HUES6 (cell line): Measurements from ENCODE around the gene CCDC33.

Experiments
- H3K27ac ChIP-seq: 2 replicates; pipeline ENCODE4 v1.7.0; 2013; ENCODE audit warnings: low read depth, mild to moderate bottlenecking, low read length, inconsistent platforms
- H3K27me3 ChIP-seq: 2 replicates; pipeline ENCODE4 v1.6.1; 2013; ENCODE audit warnings: low read length; ENCODE audit not compliant: control insufficient read depth, insufficient read depth
- H3K36me3 ChIP-seq: 2 replicates; pipeline ENCODE4 v1.6.1; 2013; ENCODE audit warnings: low read length; ENCODE audit not compliant: control insufficient read depth, insufficient read depth
- H3K4me1 ChIP-seq: 2 replicates; pipeline ENCODE4 v1.6.1; 2013; ENCODE audit warnings: low read length; ENCODE audit not compliant: control insufficient read depth, insufficient read depth
- H3K4me3 ChIP-seq: 2 replicates; pipeline ENCODE4 v1.5.1; 2013; ENCODE audit warnings: low read depth, low read length
- H3K9ac ChIP-seq: one replicate; pipeline ENCODE4 v1.6.1; 2013; ENCODE audit warnings: mild to moderate bottlenecking, low read length
- H3K9me3 ChIP-seq: 2 replicates; pipeline ENCODE4 v1.6.1; 2013; ENCODE audit warnings: low read depth, low read length; ENCODE audit not compliant: control insufficient read depth, insufficient read depth

Gene CCDC33

DNA sequence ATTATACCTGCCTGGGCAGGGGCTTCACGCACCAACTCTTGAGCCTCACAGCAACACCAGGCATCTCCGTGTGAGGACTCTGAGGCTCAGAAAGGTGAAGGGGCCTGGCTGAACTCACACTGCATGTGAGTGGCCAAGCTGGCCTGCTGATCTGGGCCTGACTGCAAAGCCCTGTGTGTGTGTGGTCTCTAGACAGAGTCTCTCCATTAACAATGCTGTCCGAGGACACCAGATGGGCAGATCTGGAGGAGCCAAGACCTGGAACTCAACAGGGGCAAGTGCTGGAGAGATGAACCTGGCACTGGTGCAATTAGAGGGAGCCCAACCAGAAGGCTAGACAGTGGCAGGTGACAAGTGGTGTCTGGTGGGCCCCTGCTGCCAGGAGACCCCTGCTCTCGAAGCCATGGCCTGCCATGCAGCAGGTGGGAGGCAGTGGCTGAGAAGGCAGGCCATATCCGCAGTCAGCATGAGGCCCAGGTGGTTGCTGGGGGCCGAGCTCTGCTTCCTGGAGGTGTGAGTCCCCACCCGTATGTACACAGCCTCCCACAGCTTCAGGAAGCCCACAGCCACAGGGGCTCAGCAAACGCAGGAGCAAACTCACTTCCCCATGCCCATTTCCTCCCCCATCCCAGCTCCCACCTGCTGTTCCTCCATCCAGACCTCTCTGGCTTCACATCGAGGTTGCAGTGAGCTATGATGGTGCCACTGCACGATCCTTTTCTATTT, 92.4 kb downstream of the CCDC33 start:
- H3K9me3 ChIP-seq = no peaks in the 10 kb centered on the region
- H3K36me3 ChIP-seq = no peaks in the 10 kb centered on the region
- H3K27me3 ChIP-seq = no peaks in the 10 kb centered on the region
- H3K27ac ChIP-seq = no peak overlapping the region
- no peak overlapping the region for H3K4me3 ChIP-seq
- no peak overlapping the region for H3K9ac ChIP-seq
- H3K4me1 ChIP-seq = peaks cover 17% of the 10 kb centered on the region

GRCh38 chr15:74330861-74331408, 94.8 kb downstream of the CCDC33 start:
- H3K4me1 ChIP-seq = peaks cover 17% of the 10 kb centered on the region
- no peaks in the 10 kb centered on the region for H3K27me3 ChIP-seq
- no peak overlapping the region for H3K4me3 ChIP-seq
- no peaks in the 10 kb centered on the region for H3K36me3 ChIP-seq
- H3K27ac ChIP-seq = no peak overlapping the region
- no peaks in the 10 kb centered on the region; the same call in 1 of the 2 replicates for H3K9me3 ChIP-seq
- no peak overlapping the region for H3K9ac ChIP-seq

DNA sequence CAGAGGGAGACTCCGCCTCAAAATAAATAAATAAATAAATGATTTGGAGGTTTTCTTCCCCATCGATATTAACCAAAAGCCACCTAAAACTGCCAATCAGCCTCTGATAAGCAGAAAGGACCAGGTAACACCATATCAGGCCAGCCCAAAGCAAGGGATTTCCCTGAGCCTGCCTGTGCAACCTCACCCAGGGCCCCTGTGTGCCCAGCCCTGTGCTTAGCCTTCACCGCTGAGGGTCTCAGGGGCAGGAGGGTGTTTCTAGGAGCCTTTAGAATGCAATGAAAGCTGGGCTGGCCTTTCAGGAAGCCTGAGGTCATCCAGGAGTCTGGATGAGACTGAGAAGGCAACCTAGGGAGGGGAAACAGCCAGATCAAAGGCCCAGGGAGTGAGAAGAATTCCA, 95.9 kb downstream of the CCDC33 start:
- no peaks in the 10 kb centered on the region for H3K27me3 ChIP-seq
- no peaks in the 10 kb centered on the region; the same call in 1 of the 2 replicates for H3K9me3 ChIP-seq
- no peak overlapping the region for H3K4me3 ChIP-seq

GRCh38 chr15:74332611-74333010, 96.5 kb downstream of the CCDC33 start:
- no peaks in the 10 kb centered on the region for H3K36me3 ChIP-seq
- no peaks in the 10 kb centered on the region; the same call in 1 of the 2 replicates for H3K9me3 ChIP-seq
- no peaks in the 10 kb centered on the region for H3K27me3 ChIP-seq
- H3K27ac ChIP-seq = no peak overlapping the region
- no peak overlapping the region for H3K9ac ChIP-seq
- no peak overlapping the region for H3K4me3 ChIP-seq
- peaks cover 8% of the 10 kb centered on the region; the same call in 1 of the 2 replicates for H3K4me1 ChIP-seq

More for the DNA sequence above, 95.9 kb downstream of the CCDC33 start:
- peaks cover 9% of the 10 kb centered on the region for H3K4me1 ChIP-seq
- no peak overlapping the region for H3K27ac ChIP-seq
- H3K36me3 ChIP-seq = no peaks in the 10 kb centered on the region
- H3K9ac ChIP-seq = no peak overlapping the region

DNA sequence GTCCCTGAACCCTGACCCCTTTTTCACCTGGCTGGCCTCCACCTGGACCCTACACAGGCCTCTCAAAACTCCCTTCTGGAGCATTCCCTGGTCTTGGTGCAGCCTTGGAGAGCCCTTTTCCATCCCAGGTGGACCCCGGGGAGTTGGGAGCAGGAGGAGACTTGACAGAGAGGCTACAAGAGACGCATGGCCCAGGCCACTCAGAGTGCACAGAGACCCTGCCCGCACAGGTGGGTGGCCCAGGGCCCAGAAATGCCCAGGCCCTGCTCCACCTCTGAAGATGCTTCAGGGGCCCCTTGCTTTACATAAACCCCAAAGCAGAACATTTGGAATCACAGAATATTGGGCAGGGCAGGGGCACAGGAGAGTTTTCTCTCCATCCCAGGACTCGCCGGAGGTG, 97.0 kb downstream of the CCDC33 start:
- Histone ChIP-seq H3K4me3 (no peak overlapping the region), H3K9me3 (no peaks in the 10 kb centered on the region; the same call in 1 of the 2 replicates), H3K4me1 (peaks cover 7% of the 10 kb centered on the region; the same call in 1 of the 2 replicates), H3K9ac (no peak overlapping the region), H3K27me3 (no peaks in the 10 kb centered on the region), H3K27ac (no peak overlapping the region), H3K36me3 (no peaks in the 10 kb centered on the region)

- Histone ChIP-seq H3K36me3 (no peaks in the 10 kb centered on the region), H3K27me3 (no peaks in the 10 kb centered on the region)
Observed at GRCh38 chr15:74333662-74334061, 97.5 kb downstream of the CCDC33 start.

GRCh38 chr15:74334127-74334526, 98.0 kb downstream of the CCDC33 start:
- H3K4me3 ChIP-seq = no peak overlapping the region
- H3K9ac ChIP-seq = no peak overlapping the region
- H3K27me3 ChIP-seq = no peaks in the 10 kb centered on the region
- no peaks in the 10 kb centered on the region for H3K36me3 ChIP-seq
- H3K27ac ChIP-seq = no peak overlapping the region
- no peaks in the 10 kb centered on the region; the same call in 1 of the 2 replicates for H3K4me1 ChIP-seq
- H3K9me3 ChIP-seq = no peaks in the 10 kb centered on the region; the same call in 1 of the 2 replicates

More at GRCh38 chr15:74333662-74334061, 97.5 kb downstream of the CCDC33 start:
- H3K27ac ChIP-seq = no peak overlapping the region
- H3K4me1 ChIP-seq = peaks cover 2% of the 10 kb centered on the region; the same call in 1 of the 2 replicates
- no peak overlapping the region for H3K4me3 ChIP-seq
- no peaks in the 10 kb centered on the region; the same call in 1 of the 2 replicates for H3K9me3 ChIP-seq
- H3K9ac ChIP-seq = no peak overlapping the region

DNA sequence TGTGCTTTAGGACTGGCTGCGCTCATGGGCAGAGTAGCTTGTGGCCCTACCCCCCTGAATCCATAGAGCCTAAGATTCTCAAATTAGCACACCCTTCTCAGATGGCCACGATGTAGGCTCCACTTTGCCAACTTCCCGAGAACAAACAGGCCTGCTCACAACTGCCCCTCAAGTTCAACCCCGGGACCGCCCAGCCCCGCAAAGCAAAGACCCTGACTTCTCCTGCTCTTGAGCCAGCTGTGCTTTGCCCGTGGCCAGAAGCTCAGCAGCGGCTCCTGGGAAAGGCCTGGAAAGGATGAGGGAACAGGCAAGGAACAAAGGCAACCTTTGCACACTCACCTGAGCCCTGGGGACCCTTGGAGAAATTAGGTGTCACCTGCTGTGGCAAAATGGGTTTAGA, 99.3 kb downstream of the CCDC33 start:
- Histone ChIP-seq H3K4me3 (no peak overlapping the region), H3K27me3 (no peaks in the 10 kb centered on the region), H3K4me1 (no peaks in the 10 kb centered on the region; the same call in 1 of the 2 replicates)

DNA sequence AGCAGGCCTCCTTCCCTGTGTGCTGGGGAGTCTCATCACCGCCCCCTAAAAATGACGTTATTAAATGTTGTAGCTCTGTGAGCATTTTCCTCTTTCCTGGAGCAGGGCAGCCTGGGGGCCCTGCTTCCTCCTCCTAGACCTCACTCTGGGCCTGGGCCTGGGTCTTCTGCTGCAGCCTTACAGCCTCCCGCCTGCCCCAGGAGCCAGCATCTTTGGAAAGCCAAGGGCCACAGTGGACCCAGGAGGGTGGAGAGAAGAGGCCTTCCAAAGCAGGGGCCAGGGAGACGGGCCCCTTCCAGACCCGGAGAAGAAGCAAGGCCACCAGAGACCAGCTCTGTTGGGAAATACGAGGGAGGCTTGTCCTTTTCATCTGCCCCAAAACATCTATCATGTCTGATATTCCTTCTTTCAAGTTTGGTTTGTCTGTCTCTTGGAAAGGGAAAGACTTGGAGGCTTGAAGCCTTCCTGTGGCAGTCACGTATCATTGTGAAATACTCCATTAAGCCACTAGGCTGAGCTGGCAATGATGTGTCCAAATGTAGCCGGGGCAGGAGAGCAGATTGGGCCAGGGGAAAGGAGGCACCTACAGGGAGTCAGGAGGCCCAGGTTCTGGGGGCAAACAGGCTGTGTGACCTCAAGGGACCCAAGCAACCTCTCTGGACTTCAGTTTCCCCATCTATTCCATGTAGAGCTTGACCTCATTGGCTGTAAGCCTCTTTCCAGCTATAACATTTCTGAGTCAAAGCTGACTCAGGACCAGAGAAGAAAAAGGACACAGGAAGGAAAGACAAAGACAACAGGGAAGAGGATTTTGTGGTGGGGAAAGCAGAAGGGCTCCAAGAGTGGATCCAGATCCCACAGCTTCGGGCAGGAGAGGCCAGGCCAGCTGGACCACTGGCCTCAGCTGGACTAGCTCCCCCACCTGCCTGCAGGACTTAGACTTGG, 100.2 kb downstream of the CCDC33 start:
- H3K9me3 ChIP-seq = no peaks in the 10 kb centered on the region; the same call in 1 of the 2 replicates
- no peaks in the 10 kb centered on the region for H3K27me3 ChIP-seq
- H3K27ac ChIP-seq = no peak overlapping the region
- H3K4me3 ChIP-seq = no peak overlapping the region
- no peaks in the 10 kb centered on the region for H3K36me3 ChIP-seq
- H3K4me1 ChIP-seq = no peaks in the 10 kb centered on the region; the same call in 1 of the 2 replicates
- no peak overlapping the region for H3K9ac ChIP-seq

More for the DNA sequence above, 99.3 kb downstream of the CCDC33 start:
- H3K27ac ChIP-seq = no peak overlapping the region
- H3K9ac ChIP-seq = no peak overlapping the region
- H3K9me3 ChIP-seq = no peaks in the 10 kb centered on the region; the same call in 1 of the 2 replicates
- no peaks in the 10 kb centered on the region for H3K36me3 ChIP-seq

GRCh38 chr15:74337146-74337545, 101.0 kb downstream of the CCDC33 start:
- Histone ChIP-seq H3K27ac (no peak overlapping the region), H3K4me3 (no peak overlapping the region), H3K27me3 (no peaks in the 10 kb centered on the region), H3K36me3 (no peaks in the 10 kb centered on the region), H3K9ac (no peak overlapping the region), H3K9me3 (no peaks in the 10 kb centered on the region; the same call in 1 of the 2 replicates), H3K4me1 (no peaks in the 10 kb centered on the region; the same call in 1 of the 2 replicates)
